MM.1S (cell line): ENCODE data around the gene CABLES2.

Experiments used
- EZH2 ChIP-seq: fragments of 300-600 bp; sonication (generic); optimal IDR thresholded peaks from 2 replicates; pipeline ENCODE3; 2017; ENCODE audit warnings: low read depth, mild to moderate bottlenecking, antibody characterized with exemption, low read length, mixed read lengths
- EZH2phosphoT487 ChIP-seq: fragments of 300-600 bp; sonication (generic); IDR thresholded peaks from 2 replicates; pipeline ENCODE4 v1.6.1; 2018; ENCODE audit warnings: antibody characterized with exemption, low read length
- TF ChIP-seq, protein P1 (sequence below): fragments of 300-600 bp; sonication (generic); IDR thresholded peaks from 2 replicates; pipeline ENCODE4 v1.5.1; 2016; ENCODE audit warnings: antibody characterized with exemption, low read length, mixed read lengths

DNA sequence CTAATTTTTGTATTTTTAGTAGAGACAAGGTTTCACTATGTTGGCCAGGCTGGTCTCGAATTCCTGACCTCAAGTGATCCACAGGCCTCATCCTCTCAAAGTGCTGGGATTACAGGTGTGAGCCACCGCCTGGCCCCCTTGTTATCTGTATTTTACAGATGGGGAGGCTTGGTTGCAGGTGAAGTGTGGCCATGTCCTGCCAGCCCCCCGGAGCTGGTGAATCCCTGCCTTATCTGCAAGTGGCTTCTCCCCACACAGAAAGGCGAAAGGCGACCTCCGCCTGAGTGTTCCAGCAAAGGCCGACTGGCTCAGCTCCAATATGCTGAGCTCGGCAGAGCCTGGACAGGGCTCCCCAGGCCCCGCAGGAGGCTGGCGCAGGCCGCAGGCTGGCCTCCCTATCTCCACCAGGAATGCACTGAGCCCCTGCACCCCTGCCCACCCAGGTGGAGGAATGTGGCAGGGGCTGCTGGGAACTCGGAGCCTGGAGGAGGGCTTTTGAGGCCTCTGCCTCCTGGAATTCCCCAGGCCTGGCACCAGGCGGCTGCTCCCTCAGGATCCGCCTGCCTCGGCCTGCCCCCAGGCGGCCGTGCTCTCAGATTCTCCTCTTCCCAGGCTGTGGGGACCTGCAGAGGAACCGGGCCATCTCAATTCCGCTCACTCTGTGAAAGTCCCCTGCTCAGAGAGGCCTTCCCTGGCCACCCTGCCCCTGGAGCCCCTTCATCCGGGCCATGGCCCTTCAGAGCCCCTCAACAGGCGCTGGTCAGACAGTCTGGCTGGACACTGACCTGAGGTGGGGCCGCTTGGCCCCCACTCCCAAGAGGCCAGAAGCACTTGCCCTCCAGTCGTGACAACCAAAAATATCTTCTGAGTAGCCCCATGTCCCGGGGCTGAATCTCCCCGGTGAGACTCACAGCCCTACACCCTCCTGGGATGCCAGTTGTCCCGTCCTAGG is 30.7 kb downstream of the CABLES2 start:
- TF ChIP-seq, protein P1, sequence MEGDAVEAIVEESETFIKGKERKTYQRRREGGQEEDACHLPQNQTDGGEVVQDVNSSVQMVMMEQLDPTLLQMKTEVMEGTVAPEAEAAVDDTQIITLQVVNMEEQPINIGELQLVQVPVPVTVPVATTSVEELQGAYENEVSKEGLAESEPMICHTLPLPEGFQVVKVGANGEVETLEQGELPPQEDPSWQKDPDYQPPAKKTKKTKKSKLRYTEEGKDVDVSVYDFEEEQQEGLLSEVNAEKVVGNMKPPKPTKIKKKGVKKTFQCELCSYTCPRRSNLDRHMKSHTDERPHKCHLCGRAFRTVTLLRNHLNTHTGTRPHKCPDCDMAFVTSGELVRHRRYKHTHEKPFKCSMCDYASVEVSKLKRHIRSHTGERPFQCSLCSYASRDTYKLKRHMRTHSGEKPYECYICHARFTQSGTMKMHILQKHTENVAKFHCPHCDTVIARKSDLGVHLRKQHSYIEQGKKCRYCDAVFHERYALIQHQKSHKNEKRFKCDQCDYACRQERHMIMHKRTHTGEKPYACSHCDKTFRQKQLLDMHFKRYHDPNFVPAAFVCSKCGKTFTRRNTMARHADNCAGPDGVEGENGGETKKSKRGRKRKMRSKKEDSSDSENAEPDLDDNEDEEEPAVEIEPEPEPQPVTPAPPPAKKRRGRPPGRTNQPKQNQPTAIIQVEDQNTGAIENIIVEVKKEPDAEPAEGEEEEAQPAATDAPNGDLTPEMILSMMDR = no peak
- TF ChIP-seq EZH2 (no peak), EZH2phosphoT487 (no peak)
